Measurements from ENCODE around the gene SDK2.

SDK2 gene

DNA sequence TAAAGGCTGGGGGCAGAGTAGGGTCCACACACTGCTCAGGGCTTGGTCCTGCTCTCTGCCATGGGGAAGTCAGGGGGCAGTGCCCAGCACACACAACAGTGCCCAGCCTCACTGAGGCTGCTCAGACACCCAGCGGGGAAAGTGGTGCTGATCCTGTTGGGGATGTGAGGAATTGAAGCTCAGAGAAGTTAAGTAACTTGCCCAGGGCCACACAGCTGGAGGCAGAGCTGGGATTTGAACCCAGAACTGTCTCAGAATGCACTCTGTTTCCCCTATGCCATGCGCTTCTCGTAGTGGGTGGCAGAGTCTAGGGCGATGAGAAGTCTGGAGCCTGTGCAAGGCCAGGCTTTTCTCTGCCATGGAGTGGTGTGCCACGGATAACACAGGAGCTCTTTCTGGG lies 59.3 kb downstream of the SDK2 start:
- DNase-seq: no peak

DNA sequence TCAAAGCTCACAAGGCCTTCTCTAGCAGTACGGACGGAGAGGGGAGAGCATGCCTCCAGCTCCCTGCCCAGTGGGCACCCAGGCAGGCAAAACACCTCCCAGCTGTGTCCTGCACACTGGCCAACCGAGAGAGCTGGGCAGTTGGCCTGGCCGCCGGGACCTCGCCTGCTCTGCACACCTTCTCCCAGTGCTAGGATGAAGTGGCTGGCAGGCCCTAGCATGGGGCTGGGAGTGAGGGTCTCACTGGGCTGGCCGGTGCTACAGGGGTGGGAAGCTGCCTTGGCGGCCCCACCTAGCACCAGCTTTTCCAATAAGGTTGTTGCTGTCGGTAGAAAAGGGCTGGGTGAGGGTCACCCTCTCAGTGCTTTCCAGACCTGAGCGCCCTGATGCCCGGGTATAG lies 60.2 kb downstream of the SDK2 start:
- DNase-seq: no peak

DNA sequence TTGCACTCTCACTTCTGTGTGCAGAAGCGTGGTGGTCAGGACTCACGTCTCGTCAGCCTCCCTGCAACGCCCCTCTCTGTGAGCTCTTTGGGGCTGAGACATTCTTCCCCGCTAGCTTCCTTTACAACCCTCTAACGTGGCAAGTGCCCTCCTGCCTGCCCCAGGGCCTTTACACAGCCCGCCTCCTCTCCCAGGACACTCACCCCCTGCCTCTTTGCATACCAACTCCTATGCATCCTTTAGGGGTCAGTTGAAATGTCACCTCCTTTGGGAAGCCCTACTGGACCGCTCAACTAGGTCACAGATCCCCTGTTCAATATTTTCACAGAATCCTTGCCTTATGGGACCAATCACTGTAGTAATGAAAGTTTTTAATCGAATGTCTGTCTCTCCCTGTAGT lies 61.4 kb downstream of the SDK2 start:
- DNase-seq: no peak

DNA sequence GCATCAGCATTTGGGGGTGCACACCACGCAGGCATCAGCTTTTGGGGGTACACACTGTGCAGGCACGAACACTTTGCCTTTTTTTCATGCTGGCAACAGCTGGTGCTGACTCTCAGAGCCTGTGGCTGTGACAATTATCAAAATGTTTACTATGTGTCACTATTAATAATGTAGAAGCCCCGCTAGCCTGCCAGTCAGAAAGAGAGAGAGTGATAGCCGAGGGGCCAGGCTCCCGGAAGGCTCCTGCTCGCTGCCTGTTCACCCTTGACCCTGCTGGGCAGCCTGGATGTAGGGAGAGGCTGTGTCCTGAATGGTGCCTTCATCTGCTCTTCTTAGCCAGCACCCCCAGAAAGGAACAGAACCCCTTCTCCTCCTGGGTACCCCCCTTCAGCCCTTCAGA lies 61.9 kb downstream of the SDK2 start:
- DNase-seq: no peak

DNA sequence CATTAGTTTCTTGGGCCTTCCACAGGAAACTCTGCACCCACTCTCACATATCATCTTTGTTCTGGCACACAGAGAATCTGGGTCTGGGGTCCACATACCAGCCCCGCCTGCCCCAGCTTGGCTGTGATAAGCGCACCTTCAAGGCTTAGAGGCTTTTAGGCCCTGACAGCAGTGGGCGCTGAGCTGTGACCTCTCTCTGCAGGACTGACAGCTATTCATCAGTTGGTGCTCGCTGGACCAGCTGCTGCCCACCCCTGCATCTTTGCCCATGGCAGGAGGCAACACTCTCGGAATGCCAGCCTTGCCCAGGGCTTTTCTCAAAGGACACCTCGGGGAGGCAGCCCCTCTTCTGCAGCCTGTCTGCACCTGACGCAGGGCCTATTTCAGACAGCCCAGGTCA lies 62.9 kb downstream of the SDK2 start:
- DNase-seq: no peak

DNA sequence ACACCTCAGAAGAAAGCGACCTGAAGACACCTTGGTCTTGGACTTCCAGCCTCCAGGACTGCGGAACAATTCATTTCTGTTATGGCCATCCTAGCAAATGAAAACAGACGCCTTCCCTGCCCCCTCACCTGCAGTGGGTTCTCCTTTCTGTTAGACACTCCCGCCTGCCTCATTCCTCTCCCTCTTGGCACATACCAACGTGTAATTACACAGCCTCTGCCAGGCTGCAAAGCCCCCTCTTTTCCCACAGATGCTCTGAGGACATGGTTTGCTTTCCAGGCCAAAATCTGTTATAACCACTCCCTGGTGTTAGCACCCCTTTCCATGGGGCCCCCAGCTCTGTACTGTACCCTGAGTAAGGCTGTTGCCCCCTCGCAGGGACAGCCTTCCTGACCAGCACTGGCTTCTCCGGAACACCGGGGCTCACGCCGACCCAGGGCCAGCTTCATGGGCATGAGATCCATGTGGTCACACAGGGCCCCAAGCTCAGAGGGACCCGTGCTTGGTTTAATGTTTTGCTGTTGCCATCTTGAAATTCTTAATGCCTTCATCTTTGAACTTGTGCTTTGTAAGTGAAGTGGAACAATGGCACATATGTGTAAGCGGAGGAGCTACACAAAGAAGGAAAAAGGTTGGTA lies 64.1 kb downstream of the SDK2 start:
- no peak for DNase-seq

DNA sequence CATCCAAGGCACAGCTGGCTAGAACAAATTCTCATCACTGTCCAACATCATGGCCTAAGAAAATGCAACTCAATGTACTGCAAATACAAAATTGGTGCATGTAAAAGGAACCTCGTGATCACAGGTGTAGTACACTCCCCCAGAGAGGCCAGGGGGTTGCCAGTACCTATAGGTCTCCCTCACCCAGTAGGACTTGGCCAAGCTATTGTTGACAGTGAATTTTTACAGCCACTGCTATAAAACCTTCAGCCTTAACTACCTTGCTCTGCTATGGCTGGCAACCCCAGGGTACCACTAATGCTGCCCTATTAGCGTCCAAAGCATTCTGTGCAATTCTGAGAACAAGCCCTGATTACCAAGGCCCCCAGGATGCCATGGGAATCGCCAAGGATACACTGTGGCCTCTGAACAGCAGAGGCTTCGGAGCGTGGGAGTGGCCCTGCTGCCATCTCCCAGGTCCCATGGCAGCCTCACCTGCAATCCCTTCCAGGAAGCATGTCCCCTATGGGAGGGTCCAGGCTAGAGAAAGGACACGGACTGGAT lies 67.6 kb downstream of the SDK2 start:
- DNase-seq: no peak

DNA sequence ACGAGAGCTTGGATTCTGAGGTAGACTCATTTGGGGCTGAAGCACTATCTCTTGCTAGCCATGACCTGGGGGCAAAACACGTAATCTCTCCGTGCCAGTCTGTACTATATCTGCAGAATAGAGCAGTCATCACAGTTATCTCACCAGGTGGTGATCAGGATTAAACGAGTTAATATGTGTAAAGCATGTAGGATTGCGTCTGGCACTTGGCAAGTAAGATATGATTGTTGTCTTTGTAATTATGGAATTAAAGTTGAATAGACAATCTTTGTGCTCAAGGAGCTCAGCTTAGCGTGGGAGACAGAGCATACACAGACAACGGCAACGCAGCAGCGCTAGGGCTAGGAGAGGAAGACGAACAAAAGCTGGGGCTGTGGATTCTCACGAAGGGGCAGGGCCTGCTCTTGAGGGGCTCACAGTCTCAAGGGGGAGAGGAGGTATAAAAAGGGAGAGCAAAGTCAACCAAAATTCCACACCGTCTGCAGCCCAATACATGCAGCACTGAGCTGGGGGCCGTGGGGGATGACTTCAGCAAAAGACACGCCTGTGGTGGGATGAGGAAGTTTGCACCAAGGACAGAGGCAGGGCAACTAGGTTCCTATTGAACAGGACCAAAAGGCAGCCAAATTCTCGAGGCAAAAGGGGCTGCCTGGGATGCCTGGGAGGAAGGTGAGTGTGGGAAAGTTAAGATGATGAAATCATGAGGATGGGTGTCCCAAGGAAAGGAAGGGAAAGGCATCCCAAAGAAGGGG lies 68.6 kb downstream of the SDK2 start:
- DNase-seq: no peak

DNA sequence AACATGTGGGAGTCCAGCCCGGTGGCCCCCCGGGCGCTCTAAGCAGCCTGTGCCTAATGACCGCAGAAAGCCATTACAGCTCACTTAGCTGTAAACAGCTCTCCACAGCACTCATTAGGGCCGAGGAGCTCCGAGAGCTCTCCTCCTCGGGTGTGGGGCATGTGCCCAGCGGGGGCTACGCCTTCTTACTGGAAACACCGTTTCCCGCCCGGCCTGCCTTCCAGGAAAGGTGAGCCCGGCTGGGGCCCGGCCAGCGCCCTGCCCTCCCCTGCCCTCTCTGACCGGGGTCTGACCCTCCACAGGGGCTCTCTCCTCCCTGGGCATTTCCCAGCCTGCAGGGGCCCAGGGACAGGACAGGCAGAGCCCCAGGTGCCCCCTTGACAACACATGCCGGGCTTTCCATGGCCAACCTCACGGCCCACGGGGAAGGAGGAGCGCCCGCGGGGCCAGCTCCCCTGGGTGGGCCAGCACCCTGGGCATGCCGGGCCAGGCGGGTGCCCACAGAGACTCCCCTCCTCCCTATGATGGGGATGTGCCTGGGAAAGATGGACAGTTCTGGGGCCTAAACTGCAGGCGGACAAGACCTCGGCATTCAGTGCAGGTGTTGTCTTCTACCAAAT lies 72.6 kb downstream of the SDK2 start:
- no peak for DNase-seq

DNA sequence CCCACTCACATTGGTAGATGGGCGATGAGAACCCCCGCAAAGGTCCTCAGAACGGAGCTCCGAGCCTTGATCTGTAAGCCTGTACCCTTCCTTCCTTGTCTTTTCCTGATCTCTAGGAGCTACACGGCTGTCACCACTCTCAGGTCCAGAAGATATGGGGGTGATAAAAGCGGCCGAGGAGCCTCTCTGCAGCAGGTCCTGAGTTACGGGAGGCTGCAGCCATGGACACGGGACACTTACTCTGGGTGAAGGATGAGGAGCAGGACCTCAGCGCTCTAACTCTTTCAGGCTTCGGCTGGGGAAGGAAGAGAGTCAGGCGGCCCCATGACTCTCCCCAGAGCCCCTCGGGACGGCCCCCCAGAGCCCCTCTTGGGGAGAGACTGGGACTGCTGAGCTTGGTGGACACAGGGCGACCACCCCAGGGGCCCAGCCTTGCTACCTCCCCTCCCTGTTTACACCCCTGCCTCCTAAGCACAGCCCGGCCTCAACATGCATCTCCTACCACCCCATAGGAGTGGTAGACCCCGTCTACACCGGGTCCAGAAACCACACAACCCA lies 74.4 kb downstream of the SDK2 start:
- DNase-seq: no peak

DNA sequence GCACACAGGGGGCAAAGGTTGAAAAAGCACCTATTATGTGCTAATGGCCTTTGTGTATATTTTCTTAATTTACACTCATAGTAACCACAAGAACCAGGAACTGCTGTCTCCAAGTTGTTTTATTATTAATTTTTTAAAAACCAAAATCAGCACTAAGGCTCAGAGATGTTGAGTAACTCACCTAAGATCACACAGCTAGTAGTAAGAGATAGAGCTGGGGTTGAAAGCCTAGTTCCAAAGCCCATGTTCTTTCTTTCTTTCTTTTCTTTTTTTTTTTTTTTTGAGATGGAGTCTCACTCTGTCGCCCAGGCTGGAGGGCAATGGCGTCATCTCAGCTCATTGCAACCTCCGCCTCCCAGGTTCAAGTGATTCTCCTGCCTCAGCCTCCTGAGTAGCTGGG lies 75.3 kb downstream of the SDK2 start:
- DNase-seq: no peak

DNA sequence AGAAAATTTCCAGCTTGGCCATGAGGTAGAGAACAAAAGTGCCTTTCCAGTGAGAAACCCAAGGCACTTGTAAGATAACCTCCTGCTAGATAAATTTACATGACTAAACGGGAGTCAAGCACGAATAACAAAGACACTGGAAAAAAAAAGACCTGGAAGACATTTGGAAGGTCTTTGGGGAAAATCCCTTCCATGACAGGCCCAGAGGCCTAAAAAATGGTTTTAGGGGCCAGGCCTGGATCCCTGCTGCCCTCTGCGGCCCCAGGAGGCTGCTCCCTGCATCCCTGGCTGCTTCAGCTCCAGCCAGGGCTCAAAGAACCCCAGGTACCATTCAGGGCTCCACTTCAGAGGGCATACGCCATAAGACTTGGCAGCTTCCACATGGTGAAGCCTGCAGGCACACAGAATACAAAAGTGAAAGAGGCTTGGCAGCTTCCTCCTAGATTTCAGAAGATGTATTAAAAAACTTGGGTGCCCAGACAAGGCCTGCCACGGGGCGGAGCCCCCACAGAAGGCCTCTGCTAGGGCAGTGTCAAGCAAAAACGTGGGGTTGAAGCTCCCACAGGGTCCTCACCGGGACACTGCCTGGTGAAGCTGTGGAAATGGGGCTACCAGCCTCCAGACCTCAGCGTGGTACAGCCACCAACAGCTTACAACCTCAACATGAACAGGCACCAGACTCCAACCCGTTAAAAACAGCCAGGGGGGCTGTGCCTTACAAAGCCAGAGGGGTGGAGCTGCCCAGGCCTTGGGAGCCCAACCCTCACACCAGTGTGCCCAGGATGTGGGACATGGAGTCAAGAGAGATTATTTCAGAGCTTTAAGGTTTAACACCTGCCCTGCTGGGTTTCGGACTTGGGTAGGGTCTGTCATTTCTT lies 77.1 kb downstream of the SDK2 start:
- no peak for DNase-seq

DNA sequence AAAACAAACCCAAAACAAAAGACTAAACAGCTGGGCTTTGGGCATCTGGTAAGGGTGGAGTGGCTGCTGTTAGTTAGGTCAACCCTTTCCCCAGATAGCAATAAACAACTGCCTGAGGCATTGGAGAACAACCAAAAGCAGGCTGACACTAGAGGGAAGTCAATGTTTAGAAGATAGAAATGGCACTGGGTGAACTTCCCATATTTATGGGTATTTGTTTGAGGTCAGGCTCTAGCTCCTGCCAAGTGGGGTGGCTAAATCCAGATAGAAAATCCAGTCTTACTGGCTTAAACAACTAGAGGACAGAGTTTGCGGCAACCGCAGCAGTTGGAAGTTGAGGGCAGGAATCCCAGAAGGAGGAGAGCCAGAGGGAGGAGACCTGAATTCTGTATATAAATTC lies 79.4 kb downstream of the SDK2 start:
- no peak for DNase-seq

DNA sequence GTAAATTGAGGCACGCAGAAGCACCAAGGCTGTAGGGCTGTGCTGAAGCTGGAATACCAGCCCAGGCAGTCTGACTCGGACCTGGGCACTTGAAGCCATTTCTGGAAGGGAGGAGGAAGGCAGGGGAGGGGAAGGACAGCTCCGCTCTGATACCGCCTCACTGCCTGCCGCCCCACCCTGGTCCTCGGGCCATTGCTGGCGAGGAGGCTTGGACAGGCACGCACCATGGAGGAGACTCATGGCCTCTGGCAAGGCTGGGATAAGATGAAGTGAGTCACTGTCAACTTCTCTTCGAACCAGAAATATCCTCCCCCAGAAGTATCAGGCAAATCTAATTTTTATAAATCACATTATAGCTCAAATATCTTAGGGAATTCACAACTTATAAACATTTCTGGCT lies 81.3 kb downstream of the SDK2 start:
- no peak for DNase-seq

DNA sequence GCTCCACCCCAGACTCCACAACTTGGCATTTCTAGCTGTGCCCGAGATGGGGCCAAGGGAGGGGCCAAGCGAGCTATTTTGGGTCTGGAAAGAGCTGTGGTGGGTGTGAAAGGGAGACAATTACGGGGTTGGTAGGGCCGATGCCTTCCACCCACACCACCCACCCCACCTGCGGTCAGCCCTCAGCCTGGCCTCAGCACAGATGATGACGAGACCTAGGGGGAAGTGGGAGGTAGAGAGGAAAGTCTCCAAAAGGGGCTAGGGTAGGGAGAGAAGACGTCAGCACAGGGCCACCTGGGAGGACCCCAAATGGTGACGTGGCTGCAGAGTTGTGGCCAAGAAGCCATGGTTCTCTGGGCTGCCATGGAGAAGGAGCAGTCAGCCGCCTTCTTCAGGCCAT lies 83.1 kb downstream of the SDK2 start:
- DNase-seq: no peak

DNA sequence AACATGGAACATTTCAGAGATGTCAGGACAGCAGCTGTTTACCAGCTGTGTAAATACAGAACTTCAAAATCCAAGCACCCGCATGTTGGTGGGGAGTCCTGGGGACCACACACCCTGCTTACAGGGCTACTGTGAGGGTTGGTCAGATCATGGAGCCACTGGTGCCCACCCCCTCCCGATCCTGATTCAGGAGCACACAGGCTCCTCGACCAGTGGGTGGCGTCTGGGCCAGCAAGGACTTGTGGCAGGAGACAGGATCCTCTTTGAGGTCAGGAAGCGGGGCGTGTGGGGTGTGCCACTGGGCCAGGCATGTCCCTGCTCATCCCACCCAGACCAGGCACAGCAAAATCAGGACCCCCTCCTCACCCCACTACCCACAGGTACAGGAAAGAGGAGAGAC lies 83.6 kb downstream of the SDK2 start:
- no peak for DNase-seq

DNA sequence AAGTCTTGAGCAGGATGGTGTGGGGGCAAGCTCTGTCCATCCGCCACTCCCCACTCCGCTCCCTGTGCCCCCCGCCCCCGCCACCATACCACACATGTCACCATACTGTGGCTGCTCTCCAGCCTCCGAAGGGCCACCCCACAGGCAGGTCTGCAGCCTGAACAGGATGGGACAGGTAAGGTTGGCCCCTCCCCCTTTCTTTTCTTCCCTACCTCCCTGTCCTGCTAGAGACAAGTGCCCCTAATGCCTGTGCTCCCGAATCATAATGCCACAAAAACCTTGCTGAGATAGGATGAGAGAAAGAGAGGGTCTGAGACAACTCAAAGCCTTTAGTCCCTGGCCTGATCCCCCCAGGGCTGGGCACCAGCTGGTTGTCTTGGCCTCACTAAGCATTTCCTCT lies 84.7 kb downstream of the SDK2 start:
- no peak for DNase-seq

DNA sequence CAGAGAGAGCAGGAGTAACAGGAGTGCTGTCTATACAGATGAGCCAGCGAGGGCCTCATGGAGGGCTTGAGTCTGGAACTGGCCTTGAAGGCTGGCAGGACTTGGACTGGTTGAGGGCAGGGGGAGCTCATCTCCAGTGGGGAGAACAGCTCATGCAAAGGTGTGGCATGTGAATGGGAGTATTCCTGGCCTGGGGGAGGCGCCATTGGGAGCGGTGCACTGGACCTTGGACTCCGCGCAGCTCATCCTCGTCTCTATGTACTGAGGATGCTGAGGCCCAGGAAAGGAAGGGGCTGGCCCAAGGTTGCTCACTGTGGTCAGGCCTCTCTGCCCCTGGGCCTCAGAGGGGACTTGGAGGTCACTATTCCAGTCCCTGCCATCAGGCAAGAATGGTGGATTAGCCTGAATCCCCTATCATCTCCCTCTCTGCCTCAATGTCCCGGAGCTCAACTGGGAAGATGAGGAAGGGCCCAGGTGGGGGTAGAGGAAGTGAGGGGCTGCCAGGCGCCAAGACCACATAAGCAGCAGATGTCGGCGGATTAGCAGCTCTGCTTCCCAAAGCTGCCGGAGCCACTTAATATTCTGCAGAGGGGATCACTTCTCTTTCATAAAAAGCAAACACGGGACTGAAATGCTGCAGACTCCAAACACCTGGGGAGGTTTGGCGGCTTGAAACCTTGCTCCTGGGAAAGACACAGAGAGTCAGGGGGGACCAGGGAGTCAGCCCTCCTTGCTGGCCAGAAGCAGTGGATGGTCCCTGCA lies 88.9 kb downstream of the SDK2 start:
- no peak for DNase-seq

DNA sequence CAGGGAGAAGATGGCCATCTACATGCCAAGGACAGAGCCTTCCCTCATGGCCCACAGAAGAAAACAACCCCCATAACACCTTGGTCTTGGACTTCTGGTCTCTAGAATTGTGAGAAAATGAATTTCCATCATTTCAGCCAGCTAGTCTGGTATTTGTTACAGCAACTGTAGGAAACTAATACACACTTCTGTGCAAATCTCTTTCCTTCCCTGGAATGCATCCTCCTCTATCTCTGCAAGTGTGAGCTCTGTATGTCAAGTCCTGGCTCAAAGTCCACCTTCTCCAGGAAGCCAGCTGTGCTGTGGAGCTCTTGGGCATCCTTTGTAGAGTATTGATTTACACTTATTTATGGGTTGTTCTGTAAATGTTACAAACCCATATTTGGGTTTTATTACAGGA lies 89.7 kb downstream of the SDK2 start:
- DNase-seq: no peak

DNA sequence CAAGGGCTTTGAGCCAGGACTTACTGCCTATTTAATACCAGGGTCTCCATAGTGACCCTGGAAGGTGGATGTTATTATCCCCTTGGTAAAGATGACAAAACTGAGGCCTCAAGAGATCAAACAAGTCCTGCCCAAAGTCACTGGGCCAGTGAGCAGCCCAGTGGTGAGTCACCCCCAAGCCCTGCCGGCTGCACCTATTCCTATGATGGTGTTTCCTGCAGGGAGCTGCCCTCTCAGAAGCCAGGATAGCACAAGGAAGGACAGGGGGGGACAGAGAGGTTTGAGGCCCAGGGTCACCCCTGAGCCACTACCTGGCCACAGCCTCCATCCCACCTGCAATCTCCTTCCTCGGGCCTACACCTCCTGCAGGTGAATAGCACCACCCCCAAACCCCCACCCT lies 90.9 kb downstream of the SDK2 start:
- DNase-seq: no peak

DNA sequence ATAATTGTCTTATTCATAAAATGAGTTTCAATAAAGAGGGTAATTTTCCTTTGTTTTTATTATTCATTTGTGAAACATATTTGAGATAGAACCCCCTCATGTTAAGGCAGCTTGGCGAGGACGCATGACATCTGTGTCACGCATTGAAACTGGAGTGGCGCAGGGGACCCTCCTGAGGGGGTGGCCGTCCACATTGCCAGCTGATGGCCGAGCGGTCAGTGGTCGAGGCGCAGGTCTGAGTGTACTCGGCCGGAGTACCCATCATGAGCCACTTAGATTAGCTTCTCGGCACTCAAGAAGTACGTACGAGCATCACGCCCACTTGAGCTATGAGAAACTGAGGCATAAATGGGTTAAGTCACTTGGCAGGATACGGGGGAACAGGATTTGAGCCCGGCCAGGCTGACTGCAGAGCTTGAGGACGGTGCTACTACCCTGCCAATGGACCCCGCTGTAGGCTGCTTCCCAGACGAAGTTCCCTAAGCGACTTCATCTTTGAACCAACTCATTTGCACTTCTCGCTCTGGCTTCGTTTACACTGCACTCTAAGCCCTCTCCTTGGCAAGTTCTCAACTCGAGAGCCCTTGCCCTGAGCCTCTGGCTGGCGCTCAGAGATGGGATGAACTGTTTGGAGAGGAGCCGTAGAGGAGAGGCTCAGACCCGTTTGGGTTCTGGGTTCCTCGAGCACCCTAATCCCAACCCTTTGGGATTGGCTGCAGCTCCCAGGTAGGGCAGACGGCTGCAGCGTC lies 91.8 kb downstream of the SDK2 start:
- no peak for DNase-seq

Data from activated CD4-positive, alpha-beta T cell treated with anti-CD3 and anti-CD28 coated beads, Interleukin-2, amount 50 U/mL, for 1 hour (primary cell).